ENCODE measurements around the gene ABHD16B. TPM values are rescaled to one million over a fixed set of nuclear protein-coding genes. Genes with fewer than 3 reads are reported as not detected.

Gene ABHD16B
- total RNA-seq, 3 donors from 2014 or later (not counting 1 experiment from before 2014, with no cell fraction given) = not detected

GRCh38 chr20:63859166-63859699 lies 2.1 kb upstream of the ABHD16B start:
- H3K4me3 ChIP-seq (ENCODE audit: low read length) = no peak overlapping the region
- intact Hi-C loops (cut with micrococcal nuclease) = no loop called here
- no peaks in the 10 kb centered on the region for H3K9me3 ChIP-seq (ENCODE audit: control insufficient read depth, insufficient read depth, low read length)
- no peak overlapping the region for H3K27ac ChIP-seq (ENCODE audit: low read length)
- DNase-seq (no peak), ATAC-seq (no peak)
- peaks cover 6% of the 10 kb centered on the region for H3K27me3 ChIP-seq (ENCODE audit: control insufficient read depth, insufficient read depth, low read length)
- no peaks in the 10 kb centered on the region for H3K36me3 Mint-ChIP-seq
- H3K36me3 ChIP-seq (ENCODE audit: control insufficient read depth, insufficient read depth, low read length) = peaks cover 3% of the 10 kb centered on the region
- no peaks in the 10 kb centered on the region for H3K9me3 Mint-ChIP-seq
- no peak for TF ChIP-seq CTCF (IDR thresholded peaks at IDR 0.05)
- H3K4me3 Mint-ChIP-seq = no peak overlapping the region
- peaks cover 57% of the 10 kb centered on the region for H3K4me1 ChIP-seq (ENCODE audit: control insufficient read depth, insufficient read depth, low read length)
- H3K4me1 Mint-ChIP-seq = peaks cover 13 to 39% of the 10 kb centered on the region in 2 donors
- peak overlapping the region in 1 of 2 donors; percentile 40 for H3K27ac Mint-ChIP-seq
- no peaks in the 10 kb centered on the region for H3K27me3 Mint-ChIP-seq (ENCODE audit: low read depth in 2 of 2)
- WGBS (ENCODE audit: insufficient coverage) = 61% methylated on average over 7 of the region's 7 CpGs

GRCh38 chr20:63860325-63861051 lies 810 bp upstream of the ABHD16B start:
- Mint-ChIP-seq H3K36me3 (no peaks in the 10 kb centered on the region), H3K27me3 (ENCODE audit: low read depth in 2 of 2) (no peaks in the 10 kb centered on the region), H3K4me1 (peaks cover 13 to 43% of the 10 kb centered on the region in 2 donors), H3K27ac (peak overlapping the region in 1 of 2 donors; percentile 38), H3K9me3 (no peaks in the 10 kb centered on the region), H3K4me3 (no peak overlapping the region)
- H3K27ac ChIP-seq (ENCODE audit: low read length) = no peak overlapping the region
- WGBS (ENCODE audit: insufficient coverage) = 74% methylated on average over 17 of the region's 17 CpGs
- H3K27me3 ChIP-seq (ENCODE audit: control insufficient read depth, insufficient read depth, low read length) = no peaks in the 10 kb centered on the region
- H3K9me3 ChIP-seq (ENCODE audit: control insufficient read depth, insufficient read depth, low read length) = no peaks in the 10 kb centered on the region
- no peak for TF ChIP-seq CTCF (IDR thresholded peaks at IDR 0.05)
- intact Hi-C loops (cut with micrococcal nuclease) = no loop called here
- DNase-seq (no peak), ATAC-seq (no peak)
- H3K4me3 ChIP-seq (ENCODE audit: low read length) = no peak overlapping the region
- peaks cover 53% of the 10 kb centered on the region for H3K4me1 ChIP-seq (ENCODE audit: control insufficient read depth, insufficient read depth, low read length)
- H3K36me3 ChIP-seq (ENCODE audit: control insufficient read depth, insufficient read depth, low read length) = peaks cover 3% of the 10 kb centered on the region

GRCh38 chr20:63861981-63862901 lies 943 bp downstream of the ABHD16B start:
- DNase-seq = no peak
- peaks cover 58% of the 10 kb centered on the region for H3K4me1 ChIP-seq (ENCODE audit: control insufficient read depth, insufficient read depth, low read length)

More at GRCh38 chr20:63861981-63862901, 943 bp downstream of the ABHD16B start:
- Mint-ChIP-seq H3K27me3 (ENCODE audit: low read depth in 2 of 2) (no peaks in the 10 kb centered on the region), H3K36me3 (no peaks in the 10 kb centered on the region), H3K4me3 (no peak overlapping the region), H3K4me1 (peaks cover 21 to 50% of the 10 kb centered on the region in 2 donors), H3K9me3 (no peaks in the 10 kb centered on the region), H3K27ac (no peak overlapping the region)
- no peak overlapping the region for H3K27ac ChIP-seq (ENCODE audit: low read length)
- no peak overlapping the region for H3K4me3 ChIP-seq (ENCODE audit: low read length)
- WGBS (ENCODE audit: insufficient coverage) = 98% methylated on average over 95 of the region's 95 CpGs
- intact Hi-C loops (cut with micrococcal nuclease) = no loop called here
- no peaks in the 10 kb centered on the region for H3K9me3 ChIP-seq (ENCODE audit: control insufficient read depth, insufficient read depth, low read length)
- H3K36me3 ChIP-seq (ENCODE audit: control insufficient read depth, insufficient read depth, low read length) = peaks cover 3% of the 10 kb centered on the region
- no peak for ATAC-seq
- TF ChIP-seq CTCF (IDR thresholded peaks at IDR 0.05) = no peak
- no peaks in the 10 kb centered on the region for H3K27me3 ChIP-seq (ENCODE audit: control insufficient read depth, insufficient read depth, low read length)
